GM13977 (cell line): ENCODE data around the gene ANKRA2.

Experiments
- DNase-seq: peaks from one replicate; pipeline ENCODE4 v3.0.0; 2012; ENCODE audit warnings: low spot score
- CTCF ChIP-seq: IDR thresholded peaks from 2 replicates; pipeline ENCODE4 v1.5.1; 2012; ENCODE audit warnings: mild to moderate bottlenecking, control low read depth; ENCODE audit not compliant: insufficient read depth; ENCODE audit errors: extremely low read depth, missing control alignments
- in situ Hi-C: fragments of 300-500 bp; cut with MboI; formaldehyde crosslinking; loops from one replicate; pipeline ENCODE4 v1.12.0; 2022; ENCODE audit warnings: low sequenced_read_pairs, low pct_unique_long_range_greater_than_20kb, mixed read lengths, inconsistent platforms; ENCODE audit not compliant: unreplicated experiment

Gene ANKRA2

GRCh38 chr5:73539730-73540129, 25.7 kb downstream of the ANKRA2 start:
- no peak for TF ChIP-seq CTCF
- DNase-seq: no peak
- in situ Hi-C loops: no loop called here

DNA sequence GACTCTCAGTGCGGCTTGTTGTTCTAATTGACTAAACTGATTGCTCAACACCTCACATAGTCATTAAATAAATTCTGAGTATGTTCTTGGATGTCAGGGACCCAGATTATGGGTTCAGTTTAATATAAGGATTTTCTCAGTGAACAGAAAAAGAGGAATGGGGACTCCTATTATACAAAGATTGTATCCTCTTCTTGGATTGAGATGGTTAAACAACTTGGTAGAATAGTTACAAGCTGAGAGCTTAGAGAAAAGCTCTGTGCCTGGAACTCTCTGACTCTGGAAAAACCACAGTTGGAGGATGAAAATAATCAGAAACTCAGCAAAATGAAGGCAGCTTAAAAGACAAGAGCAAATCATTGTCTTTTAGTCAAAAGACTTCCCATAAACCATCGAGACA, 30.5 kb downstream of the ANKRA2 start:
- DNase-seq: no peak
- in situ Hi-C loops: no loop called here
- TF ChIP-seq CTCF: no peak

DNA sequence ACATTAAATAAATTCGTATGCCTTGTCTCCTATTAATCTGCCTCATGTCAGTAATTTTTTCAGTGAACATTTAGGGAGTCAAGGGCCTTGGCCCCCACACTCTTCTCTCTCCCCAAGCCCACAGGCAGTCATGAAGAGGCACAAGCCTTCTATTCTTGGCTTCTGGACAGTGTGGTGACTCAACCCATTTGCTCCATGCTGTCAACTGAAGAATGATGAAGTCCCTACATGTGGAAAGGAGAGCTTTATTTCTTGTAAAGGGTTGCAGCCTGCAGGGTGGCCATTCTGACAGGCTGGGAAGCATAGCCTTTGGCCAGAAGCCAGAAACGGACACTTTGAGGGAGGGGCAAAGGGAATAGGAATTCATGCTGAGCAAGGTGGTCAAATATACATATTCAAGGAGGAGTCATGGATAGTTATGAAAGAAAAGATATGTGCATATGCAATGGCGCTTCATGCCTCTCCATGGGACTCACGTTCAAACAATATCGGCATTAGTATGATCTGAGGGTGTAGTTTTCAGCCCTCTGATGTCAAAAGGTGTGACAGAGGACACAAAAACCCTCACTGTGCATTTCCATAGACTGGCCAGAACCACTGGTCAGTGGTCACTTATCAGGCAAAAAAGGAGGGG, 31.3 kb downstream of the ANKRA2 start:
- no peak for TF ChIP-seq CTCF
- no peak for DNase-seq
- in situ Hi-C loops: no loop called here

- in situ Hi-C loops: no loop called here
- TF ChIP-seq CTCF: no peak
- no peak for DNase-seq
These were observed 33.2 kb downstream of the ANKRA2 start for GRCh38 chr5:73532195-73532594.

- DNase-seq: no peak
- no peak for TF ChIP-seq CTCF
- in situ Hi-C loops: no loop called here
These were observed 34.1 kb downstream of the ANKRA2 start for GRCh38 chr5:73531356-73531755.

DNA sequence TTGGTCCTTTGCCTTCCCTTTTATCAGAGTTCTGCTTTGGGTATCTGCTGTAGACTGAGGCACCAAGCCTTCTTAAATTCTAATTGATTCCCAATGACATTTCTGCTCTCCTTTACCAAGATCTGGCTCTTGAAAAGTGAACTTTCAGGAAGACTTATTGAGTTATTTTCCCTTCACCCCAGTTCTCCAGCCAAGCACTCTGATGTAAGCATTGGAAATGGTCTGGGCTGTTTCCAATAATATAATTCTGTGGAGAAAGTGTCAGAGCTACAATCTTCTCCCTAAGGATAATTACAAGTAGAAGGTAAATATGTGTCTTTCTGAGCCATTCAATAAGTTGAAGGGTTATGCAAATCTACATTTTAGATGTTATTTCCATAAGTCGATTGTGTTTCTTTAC, 36.4 kb downstream of the ANKRA2 start:
- no peak for TF ChIP-seq CTCF
- in situ Hi-C loops: no loop called here
- no peak for DNase-seq

DNA sequence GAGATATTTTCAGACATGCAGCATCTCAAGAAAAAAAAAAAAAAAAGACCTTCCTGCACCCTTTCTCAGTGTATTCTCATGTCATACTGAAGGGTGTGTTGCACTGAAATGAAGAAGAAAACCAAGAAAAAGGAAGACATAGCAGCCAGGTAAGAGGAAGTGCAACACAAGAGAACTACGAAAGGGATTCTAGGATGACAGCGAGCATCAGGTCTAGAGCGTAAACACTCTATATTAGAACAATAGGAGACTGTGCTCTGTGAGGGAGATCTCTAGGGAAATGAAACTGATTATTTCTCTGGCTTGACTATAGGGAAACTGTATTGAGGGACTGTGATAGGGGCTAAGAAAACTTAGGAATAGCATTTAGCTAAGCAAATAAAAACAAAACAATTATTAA, 37.2 kb downstream of the ANKRA2 start:
- no peak for DNase-seq
- TF ChIP-seq CTCF: no peak
- in situ Hi-C loops: no loop called here
